Raji (cell line): ENCODE data around the gene RNF112.

Experiments used
- POLR2A ChIP-seq: IDR thresholded peaks from 2 replicates; pipeline ENCODE4 v1.6.1; 2011; ENCODE audit warnings: low read depth, low read length, control low read depth; ENCODE audit not compliant: insufficient read depth

RNF112 gene

DNA sequence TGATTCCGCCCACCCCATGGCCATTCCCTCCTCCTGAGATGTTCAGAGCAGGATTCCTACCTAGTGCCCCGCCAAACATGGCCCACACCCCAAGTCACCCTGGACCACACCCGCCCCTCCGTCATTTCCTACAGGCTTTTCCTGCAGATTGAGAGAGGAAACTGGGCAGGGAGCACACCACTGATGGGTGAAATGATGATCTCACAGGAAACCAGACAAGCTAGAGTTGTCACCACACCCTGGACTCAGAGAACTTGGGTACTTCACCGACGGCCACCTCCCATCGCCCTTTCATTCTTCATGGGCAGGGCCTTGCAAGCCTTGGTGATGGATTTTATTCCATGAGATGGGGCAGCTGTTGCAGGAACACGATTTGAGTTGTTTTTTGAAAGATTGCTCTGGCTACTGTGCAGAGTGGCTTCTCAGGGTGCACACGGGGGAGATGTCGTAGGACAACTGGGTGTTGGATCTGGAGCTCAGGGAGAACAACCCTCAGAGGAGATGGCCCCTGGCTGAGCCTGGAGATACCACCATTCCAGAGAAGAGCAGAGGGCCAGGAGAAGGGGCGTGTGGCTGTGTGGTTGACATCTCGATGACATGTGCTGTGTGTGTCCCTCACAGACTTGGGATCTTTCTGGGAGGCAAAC lies 41.1 kb upstream of the RNF112 start:
- TF ChIP-seq POLR2A, result no peak

DNA sequence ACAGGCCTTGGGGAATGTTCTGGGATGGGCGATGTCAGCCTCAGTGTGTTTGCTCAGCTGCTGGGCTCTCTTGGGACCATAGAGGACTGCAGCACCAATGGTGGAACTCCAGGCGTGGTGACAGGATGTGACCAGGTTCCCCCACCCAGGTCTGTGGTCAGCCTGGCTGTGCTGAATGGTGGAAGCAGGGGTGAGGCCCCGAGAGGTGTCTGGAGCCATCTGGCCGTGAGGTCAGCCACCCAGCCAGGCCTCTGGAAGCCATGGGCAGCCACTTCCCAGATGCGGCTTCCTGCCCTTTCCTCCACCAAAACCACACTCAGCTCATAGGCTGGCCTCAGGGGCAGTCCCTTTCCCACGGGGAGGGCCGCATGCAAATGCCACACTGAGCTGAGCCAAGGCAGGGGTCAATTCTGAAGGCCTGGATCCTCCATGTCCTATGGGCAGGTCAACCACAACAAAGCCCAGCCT lies 40.5 kb upstream of the RNF112 start:
- TF ChIP-seq POLR2A, result no peak

GRCh38 chr17:19371259-19372010 lies 39.6 kb upstream of the RNF112 start:
- no peak for TF ChIP-seq POLR2A

DNA sequence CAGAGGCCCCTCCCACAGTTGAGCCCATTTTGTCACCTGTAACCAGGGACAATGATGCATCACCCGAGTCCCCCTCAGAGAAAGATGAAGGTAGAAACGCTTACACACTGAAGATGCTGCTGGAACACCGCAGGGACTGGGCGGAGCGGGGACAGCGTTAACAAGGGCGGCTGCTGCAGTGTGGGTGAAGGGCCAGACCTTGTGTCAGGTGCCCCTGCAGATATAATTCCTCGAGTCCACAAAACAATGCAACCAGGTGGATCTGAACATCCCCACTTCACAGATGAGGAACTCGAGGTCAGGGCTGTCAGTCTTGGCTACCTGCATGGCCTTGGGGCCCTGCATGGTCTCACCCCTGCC lies 39.0 kb upstream of the RNF112 start:
- TF ChIP-seq POLR2A, result no peak

- no peak for TF ChIP-seq POLR2A
These were observed 38.6 kb upstream of the RNF112 start for GRCh38 chr17:19372439-19372838.

DNA sequence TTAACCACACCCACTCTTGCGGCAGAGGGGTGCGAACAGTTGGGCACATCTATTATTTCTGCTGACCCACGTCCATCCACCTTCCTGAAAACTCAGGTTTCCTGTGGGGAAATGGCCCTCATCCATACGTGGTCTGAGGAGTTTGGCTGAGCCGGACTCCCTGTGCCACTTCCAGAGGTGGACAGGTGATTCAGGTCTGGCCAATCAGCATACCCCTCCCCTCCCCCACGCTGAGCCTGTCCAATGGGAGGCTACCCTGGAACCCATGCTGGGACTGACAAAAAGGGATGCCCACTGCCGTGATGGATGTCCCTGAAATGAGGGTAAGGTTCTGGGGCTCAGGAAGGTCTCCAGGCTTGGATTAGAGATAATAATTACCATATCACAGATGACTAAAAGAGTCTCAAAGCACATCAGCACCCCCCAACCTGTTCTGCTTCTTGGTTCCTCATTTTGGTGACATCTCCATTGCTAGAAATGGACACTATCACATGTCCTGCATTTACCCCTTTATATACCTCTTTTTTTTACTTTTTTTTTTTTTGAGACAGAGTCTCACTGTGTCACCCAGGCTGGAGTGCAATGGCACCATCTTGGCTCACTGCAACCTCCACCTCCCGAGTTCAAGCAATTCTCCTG lies 38.0 kb upstream of the RNF112 start:
- no peak for TF ChIP-seq POLR2A

DNA sequence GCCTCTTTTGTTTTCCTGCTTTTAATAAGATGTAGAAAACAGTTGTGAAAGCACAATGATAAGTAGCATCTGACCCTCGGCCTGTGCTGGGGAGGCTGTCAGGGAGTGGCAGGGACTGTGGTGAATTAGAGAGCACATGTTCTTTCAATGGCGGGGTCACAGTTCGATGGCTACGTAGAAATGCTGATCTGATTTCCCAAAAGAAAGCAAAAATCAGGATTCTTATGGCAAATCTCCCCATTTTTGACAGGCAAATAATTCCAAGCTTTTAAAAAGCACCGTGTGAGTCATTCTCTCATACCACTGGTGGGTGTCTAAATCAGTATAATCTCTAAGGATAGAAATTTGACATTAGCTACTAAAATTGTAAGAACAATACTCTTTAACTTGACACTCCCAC lies 36.9 kb upstream of the RNF112 start:
- TF ChIP-seq POLR2A, result no peak

- no peak for TF ChIP-seq POLR2A
These were observed 35.3 kb upstream of the RNF112 start for GRCh38 chr17:19375732-19376131.

DNA sequence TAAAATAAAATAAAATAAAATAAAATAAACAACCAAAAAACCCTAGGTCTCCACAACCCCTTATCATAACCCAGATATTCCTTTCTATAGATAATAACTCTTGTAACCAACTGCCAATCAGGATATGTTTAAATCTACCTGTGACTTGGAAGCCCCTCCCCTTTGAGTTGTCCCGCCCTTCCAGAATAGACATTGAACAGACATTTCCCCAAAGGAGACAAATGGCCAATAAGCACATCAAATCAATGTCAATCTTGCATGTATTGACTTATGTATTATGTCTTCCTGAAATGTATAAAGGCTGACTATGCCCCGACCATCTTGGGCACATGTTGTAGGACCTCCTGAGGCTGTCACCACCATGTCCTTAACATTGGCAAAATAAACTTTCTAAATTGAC lies 34.2 kb upstream of the RNF112 start:
- no peak for TF ChIP-seq POLR2A

- TF ChIP-seq POLR2A, result peak; percentile 76
These were observed 33.2 kb upstream of the RNF112 start for GRCh38 chr17:19377602-19378415.

- TF ChIP-seq POLR2A, result no peak
These were observed 32.3 kb upstream of the RNF112 start, which contains the start of gene MAPK7 for GRCh38 chr17:19378416-19379360. Gene MAPK7, plus strand, starts transcription at chr17:19378498. Its CDS starts 403 bp downstream, at chr17:19378901.

- TF ChIP-seq POLR2A, result no peak
These were observed 31.5 kb upstream of the RNF112 start for GRCh38 chr17:19379361-19380065.

GRCh38 chr17:19380481-19381301 lies 30.3 kb upstream of the RNF112 start:
- TF ChIP-seq POLR2A, result no peak

- no peak for TF ChIP-seq POLR2A
These were observed 29.7 kb upstream of the RNF112 start for GRCh38 chr17:19381361-19381740.
